SKM-1 (cell line): ENCODE measurements around the gene ME2.
"Not testable (repeated sequence)": the region's sequence is repeated elsewhere in the genome, so short reads cannot be mapped to it uniquely, and the experiment has no call there.

Experiments used
- DNase-seq: peaks from one replicate; lab custom pipeline; 2025; ENCODE audit not compliant: unreplicated experiment; lab: John Stamatoyannopoulos, UW

The ME2 gene

DNA sequence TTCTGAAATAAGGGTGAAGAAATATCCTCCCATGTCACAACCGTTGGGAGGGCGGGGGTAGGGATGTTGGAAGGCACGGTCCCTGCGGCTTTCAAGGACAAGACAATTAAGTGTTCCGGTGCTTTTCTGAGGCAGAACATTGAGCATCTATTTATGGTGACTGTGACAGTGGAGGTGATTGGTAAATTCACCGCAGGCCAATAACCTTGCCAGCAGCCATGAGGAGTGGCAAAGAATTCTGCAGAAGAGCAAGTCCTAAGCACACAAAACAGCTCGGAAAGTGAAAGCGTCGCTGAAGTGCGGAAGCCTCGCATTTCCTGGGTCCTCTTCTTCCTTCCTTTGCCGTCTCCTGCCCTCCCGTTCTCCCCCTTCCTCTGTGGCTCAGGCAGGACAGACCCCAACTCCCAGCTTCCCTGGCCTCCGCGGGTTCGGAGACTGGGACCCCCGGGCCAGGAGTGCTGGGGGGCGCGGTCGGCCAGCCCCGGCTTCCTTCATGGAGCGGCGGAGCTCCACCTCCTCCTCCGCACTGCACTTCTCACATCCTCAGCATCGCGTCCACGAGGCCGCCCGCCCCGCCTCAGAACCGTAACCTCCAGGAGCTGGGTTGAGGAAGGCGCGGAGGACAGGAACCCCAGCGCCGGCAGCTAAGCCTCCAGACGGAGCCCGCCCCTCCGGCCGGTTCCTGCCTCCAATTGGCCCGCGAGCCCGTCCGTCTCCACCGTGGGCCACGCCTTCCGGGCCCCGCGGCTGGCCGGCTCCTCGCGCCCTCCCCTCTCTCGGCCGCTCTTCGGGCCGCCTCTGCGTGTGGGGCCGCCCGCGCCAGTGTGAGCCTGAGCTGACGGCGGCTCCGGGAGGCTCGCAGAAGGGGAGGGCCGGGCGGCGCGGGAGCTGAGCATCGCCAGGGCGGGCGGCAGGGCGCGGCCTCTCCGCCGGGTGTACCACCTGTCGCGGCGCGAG is at the start of gene ME2:
ME2 (plus strand) TSS at position 774 of the 957 bp plus-strand sequence. CDS start 16,703 bp downstream, outside the sequence.
- peak; percentile 96 for DNase-seq

DNA sequence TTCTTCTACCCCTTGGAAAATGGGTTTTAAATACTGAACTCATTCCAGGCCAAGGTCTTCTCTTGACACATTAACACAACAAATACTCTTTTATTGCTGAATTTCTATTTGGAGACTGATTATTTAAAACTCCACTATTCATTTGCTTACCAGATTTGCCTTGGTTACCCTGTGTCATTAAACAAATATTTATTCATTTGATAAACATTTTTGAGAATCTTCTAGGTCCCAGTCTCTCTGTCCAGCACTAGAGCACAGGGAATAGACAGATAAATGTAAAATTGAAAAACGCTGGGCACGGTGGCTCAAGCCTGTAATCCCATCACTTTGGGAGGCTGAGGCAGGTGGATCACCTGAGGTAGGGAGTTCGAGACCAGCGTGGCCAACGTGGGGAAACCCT is 49.3 kb upstream of the ME2 start:
- no peak for DNase-seq

DNA sequence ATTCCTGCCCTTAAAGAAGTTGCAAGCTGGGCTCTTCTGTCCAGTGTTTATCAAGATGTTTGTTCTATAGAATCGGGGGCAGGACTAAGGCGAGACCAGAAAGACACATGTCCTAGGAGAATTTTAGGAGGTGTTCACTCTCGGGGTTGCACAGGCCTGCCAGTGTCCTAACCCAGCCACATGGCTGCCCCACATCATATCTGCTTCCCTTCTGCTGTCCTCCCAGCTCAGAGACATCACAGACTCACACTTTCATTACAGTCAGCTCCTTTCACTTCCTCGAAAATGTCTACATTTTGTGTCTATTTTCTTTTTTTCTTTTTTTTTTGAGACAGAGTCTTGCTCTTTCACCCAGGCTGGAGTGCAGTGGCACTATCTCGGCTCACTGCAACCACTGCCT is 48.4 kb upstream of the ME2 start:
- no peak for DNase-seq

DNA sequence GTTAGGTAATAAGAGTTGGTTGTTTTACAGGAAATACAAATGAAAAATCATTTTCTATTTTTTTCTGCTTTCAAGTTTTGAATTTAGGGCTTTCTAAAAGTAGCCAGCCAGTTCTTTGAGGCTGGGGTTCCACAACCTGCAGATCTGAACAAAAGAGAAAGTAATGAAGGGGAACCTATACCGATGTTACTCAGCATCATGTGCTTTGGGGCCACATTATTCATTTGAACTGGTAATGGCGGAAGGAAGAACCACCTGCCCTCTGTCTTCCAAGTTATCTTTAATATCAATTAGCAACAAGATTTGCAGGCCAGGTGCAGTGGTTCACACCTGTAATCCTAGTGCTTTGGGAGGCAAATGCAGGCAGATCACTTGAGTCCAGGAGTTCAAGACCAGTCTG is 46.2 kb upstream of the ME2 start:
- DNase-seq = no peak

DNA sequence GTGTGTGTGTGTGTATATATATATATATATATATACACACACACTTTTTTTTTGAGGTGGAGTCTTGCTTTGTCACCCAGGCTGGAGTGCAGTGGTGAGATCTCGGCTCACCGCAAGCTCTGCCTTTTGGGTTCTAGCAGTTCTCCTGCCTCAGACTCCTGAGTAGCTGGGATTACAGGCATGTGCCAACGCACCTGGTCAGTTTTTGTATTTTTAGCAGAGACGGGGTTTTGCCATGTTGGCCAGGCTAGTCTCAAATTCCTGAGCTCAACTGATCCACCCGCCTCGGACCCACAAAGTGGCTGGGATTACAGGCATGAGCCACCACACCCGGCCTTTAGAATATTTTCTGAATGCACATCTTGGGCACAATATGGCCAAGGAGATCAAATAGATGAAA is 45.4 kb upstream of the ME2 start:
- not testable (repeated sequence) for DNase-seq

DNA sequence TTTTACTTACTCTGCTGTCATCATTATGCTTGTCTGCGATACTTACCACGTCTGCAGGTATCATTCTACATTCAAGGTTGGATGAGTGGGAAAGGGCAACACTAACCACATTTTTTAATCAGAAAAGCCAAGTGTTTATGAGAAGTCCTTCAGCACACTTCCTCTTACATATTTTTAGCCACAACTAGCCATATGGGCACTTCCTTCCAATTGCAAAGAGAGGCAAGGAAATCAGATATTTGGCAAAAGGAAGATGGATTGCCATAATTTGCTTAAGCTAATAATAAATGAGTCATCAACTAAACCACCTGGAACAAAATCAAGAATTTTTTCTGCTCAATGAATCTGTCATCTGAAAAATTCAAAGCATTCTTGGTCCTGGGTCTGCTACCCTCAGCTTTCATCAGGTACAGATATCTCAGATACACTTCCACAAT is 42.4 kb upstream of the ME2 start:
- peak; percentile 35 for DNase-seq

DNA sequence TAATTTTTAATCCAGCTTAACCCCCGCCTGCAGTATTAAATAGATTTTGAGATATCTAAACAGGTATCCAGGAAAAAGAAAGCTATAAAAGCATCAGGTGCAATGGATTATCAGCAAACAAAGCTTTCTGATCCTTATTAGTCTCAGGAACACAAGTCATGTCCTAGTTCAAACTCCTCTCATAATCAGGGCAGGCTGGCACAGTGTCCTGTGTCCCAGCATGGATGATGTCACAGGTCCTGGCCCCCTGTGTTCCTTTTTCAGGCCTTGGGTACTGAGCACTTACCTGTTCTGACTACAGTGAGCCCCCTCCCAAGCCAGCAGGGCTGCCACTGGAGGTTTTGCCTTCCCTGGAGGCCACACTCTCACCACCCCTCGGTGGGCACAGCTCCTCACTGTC is 39.6 kb upstream of the ME2 start:
- DNase-seq = no peak

DNA sequence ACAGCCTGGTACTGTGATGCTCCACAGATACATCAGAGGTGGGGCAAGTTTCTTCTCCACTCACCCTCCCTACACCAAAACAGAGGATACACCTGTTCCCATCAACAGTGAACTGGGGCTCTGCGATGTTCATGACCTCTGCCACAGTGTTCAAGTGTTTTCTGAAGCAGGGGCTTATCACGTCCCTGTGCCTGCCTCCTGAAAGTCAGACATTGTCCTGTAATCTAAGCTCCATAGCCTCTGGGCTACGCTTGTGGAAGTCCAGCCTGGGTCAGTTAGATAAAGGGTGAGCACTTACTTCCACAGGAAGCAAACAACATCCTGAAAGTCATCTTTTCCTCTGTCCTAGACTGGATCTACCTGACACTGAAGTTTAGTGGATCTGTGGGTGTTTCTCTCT is 38.9 kb upstream of the ME2 start:
- no peak for DNase-seq

DNA sequence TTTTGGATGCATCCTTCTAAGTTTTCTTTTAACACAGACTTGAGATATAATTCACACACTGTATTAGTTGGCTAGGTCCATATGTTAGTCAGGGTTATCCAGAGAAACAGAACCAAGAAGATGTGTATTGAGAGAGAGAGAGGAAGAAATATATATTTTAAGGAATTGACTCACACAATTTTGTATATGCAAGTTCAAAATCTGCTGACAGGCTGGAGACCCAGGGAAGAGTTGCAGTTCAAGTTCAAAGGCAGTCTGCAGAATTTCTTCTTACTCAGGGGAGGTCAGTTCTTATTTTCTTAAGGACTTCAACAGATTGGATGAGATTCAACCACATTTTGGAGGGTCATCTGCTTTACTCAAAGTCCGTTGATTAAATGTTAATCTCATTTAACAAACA is 36.1 kb upstream of the ME2 start:
- DNase-seq = no peak

DNA sequence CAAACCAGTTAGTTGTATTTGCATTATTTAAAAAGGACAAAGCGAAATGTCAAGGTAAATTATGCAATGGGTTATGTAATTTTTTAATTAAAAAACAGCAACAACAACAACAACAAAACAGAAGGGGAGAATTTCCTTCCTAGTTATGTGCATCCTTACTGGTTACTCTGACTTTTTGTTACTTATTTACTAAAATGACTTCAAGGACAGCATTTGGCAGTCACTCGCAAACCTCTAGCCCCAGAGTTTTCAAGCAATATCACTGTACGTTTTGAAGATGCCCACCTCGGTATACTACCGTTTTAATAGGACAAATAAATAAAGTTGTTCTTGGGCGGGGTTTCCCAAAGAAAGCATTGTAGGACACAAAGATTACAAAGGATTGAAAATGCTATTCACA is 34.4 kb upstream of the ME2 start:
- DNase-seq = no peak

DNA sequence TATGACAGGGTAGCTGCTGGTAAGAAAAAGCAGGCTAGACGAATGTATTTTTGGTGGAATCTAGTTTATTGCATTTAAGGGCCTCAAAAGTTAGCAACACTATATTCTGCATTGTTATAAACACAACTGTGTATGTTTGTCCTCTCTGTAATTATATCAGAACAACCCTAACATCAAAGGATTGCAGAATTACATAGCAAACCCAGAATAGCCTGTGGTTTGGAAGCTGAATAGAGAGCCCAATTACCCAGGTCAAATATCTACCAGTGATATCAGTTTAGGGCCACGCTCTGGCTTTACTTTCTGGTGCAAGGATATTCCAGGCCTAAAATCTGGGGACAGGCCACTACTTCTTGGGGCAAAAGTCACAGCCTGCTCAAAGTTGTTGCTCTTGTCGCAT is 34.0 kb upstream of the ME2 start:
- no peak for DNase-seq

DNA sequence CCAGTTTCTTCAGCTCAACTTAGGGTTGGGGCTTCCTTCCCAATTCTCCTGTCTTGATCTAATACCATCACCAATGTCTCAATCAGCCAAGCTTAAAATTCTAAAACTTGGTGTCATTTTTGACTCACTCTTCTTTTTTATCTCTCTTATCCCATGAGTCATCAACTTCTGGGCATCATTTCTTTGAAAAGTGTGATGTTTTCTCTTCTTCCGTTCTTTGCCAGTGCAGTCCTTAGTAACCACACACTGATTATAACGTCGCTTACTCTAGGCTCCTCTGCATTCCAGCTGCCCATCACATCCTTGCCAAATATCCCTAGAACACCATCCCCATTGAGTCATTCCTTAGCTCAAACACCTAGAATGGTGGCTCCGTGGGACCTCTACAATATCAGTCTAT is 31.7 kb upstream of the ME2 start:
- no peak for DNase-seq

DNA sequence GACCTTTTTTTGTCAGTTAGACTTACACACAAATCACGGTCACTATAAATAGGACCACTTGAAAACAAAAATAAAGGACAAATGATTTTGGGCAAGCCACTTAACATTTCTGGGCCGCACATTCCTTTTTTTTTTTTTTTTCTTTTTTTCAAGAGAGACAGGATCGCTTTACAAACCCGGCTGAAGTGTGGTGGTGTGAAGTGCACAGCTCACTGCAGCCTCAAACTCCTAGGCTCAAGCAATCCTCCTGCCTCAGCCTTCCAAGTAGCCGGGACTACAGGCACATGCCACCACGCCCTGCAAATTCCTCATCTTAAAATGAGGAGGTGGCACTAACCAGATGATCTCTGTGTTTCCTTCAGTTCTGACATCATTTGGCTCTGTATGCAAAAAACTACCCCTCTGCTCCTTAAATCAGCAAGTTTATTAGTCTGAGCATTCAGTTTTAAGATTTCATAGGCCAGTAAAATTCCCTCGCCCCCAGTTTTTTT is 30.8 kb upstream of the ME2 start:
- DNase-seq = no peak

DNA sequence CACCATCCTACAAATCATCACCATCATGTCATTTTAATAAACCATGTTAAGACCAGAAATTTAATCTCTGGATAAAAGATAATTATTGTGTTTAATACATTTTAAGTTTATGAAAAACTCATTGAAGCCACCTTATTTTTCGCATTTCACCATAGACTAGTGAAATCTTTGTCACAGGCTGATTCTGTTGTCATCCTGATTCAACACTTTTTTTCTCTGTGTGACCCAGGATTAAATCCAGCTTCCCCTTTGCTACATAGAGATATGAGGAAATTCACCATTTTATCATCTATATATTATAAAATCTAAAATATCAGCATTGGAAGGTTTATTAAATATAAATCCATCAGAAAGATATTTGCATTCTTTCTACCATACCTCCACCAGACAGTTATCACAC is 29.9 kb upstream of the ME2 start:
- DNase-seq = no peak

DNA sequence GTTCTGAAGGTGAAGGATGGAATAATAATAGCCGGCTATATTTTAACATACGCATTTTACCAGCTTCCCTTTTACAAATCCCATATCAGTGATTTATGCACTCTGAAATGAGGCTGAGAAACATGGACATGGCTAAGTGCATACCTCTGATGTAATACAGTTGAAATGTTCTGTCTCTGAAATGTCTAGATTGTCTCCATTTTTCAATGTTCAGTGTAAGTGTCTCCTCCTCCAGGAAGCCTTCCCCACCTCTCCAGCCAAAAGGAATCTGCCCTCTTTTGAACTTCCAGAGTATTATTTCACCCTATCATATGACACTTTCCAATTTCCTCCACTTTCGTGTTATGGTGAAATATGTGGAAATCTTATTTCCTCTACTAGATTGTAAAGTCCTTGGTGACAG is 29.5 kb upstream of the ME2 start:
- DNase-seq = no peak

DNA sequence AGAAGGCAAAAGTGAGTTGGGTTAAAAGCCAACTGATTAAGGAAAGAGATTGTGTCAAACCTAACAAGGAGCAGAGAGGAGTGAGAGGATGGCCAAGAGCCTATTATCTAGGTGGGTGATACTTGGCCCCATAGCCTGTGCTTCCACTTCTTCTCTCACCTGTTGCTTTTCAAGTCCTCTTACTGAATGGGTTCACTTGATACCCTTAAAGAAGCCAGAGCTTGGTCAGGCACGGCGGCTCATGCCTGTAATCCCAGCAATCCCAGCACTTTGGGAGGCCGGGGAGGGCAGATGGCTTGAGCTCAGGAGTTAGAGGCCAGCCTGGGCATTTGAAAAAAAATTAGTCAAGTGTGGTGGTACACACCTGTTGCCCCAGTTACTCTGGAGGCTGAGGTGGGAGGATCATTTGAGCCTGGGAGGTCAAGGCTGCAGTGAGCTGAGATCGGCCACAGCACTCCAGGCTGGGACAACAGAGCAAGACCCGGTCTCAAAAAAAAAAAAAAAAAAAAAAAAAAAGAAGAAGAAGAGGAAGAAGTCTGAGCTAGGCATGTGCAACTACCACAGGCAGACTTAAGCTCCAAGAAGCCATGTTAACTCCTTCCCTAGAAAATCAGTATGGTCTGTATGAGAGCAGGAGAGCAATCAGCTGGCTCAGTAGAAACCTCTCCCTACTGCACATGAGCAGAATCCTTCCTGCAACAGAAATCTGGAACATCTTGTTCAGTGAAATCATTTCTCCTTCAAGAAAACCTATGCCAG is 28.4 kb upstream of the ME2 start:
- DNase-seq = no peak

DNA sequence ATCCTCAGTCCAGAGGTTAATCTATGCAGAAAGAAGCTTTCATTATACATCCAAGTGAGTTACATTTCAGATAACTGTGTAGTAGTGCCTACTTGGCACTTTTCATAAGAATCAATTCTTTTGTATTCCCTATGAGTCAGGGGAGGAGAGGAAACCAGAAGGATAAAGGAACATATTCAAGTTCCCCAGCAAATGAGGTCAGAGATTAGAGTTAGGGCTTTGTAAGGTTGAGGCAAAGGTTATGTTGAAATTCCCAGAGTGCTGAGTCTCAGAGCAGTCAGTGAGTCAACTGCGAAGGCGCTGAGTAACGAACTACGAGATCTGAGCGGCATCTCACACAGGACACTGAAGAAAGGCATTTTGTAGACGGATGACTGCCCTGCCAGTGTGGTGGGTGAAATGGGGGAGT is 25.1 kb upstream of the ME2 start:
- peak; percentile 39 for DNase-seq

DNA sequence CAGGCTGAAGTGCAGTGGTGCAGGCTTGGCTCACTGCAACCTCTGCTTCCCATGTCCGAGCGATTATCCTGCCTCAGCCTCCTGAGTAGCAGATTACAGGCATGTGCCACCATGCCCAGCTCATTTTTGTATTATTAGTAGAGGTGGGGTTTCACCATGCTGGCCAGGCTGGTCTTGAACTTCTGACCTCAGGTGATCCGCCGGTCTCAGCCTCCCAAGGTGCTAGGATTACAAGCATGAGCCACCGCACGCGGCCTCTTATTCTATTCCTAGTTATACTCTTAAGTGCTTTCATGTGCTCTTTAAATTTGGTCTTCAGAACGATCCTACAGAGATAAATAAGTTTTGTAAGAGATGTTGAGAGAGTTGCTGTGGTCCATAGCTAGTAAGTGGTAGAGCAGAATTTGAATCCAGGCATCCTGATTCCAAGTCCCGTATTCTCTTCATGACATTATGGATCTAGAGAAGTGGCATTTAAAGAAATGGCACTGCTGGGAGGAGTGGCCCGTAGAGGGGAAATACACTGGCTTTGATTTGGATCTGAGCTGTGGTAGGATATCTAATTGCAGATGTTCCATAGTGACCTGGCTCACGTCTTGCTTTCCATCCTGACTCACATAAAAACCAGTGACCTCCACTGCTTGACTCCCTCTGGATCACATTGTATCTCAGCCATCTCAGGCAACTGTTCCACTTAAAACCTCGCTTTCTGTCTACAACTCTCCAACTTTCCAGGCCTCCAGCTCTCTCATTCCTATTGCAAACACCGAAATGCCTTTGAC is 22.8 kb upstream of the ME2 start:
- no peak for DNase-seq

DNA sequence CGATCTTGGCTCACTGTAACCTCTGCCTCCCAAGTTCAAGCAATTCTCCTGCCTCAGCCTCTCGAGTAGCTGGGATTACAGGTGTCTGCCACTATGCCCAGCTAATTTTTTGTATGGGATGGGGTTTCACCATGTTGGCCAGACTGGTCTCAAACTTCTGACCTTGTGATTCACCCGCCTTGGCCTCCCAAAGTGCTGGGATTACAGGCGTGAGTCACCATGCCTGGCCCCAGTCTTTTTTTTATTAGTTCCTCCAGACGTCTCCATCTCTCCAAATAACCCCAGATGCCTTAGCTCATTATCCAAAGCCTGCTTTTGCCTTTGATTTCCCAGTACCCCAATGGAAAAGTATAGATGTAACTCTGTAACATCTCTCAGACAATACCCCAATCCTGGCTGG is 21.8 kb upstream of the ME2 start:
- not testable (repeated sequence) for DNase-seq

DNA sequence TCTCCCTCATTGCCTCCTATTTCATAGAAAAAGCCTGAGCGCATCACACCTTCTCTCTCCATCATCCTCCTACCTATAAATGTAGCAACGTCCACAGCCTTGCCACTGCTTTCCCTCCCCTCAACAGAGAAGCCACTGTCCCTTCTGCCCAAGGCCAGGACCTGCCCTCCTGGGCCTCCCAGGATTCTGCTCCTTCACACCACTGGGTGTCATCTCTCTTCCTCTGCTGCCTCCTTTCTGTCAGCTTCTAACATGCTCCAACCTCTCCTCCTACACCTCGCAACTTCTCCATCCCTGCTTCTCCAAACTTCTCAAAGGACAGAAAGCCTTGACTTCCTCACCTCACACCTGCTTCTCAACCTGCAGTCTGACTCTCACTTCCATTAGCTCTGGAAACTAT is 21.2 kb upstream of the ME2 start:
- DNase-seq = no peak
